ENCODE data around the gene PWWP2B. TPM values are rescaled to one million over a fixed set of nuclear protein-coding genes. Genes with fewer than 3 reads are reported as not detected.

The PWWP2B gene
- total and polyA plus RNA-seq, 2 donors (not counting 3 experiments of a cell fraction or from before 2014, with no cell fraction given): 4.6 to 11.8 TPM

DNA sequence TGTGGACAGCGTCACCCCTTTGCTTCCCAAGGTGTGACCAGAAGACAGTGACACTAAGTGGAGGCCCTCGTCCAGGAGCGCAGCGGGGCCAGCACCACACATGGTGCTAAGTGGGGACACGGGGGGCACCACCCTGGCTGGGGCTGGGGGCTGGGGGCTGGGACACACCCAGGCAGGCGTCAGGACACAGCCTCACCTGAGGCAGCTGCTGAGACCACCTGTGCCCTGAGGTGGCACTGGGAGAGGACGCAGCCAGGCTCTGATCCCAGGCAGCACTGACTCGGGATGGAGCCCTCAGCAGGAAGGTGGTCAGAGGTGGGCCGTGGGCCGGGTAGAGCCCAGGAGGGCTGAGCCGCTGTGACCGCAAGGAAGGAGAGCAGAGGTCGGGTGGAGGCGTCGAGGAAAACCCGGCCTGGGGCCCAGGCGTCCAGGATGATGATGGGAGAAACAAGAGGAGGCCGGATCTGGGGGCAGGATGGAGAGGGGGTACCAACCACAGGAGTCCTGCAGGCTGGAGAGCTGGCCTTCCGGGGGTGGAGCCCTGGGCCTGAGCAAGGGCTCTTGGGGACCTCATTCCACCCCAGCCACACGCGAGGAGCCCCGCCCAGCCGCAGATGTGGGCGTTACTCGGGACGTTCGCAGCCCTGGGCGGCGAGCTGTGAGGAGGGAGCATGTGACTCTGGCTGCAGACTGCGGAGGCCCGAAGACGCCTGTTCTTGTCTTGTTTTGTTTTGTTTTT, 42.5 kb upstream of the PWWP2B start:
- dilution Hi-C loops (cut with MboI; ENCODE audit: extremely low pct_ligation_motif_present, low sequenced_read_pairs): no loop called here
- H3K36me3 ChIP-seq (ENCODE audit: control insufficient read depth in 2 of 2, extremely low read depth in 1 of 2, insufficient read depth in 2 of 2, low read length in 2 of 2): peaks cover 0 to 3% of the 10 kb centered on the region in 2 experiments
- TF ChIP-seq FOS (IDR thresholded peaks at IDR 0.05; ENCODE audit: borderline replicate concordance, insufficient read depth, low read length) (no peak), EZH2 (IDR thresholded peaks at IDR 0.05; ENCODE audit: borderline replicate concordance, low read depth, low read length, severe bottlenecking) (no peak), GATA2 (IDR thresholded peaks at IDR 0.05; ENCODE audit: insufficient read depth, insufficient read length, low read depth, low read length) (no peak), POLR2AphosphoS5 (IDR thresholded peaks at IDR 0.05; ENCODE audit: insufficient read depth, low read depth, low read length) (no peak), MYC (IDR thresholded peaks at IDR 0.05; ENCODE audit: low read depth, low read length) (no peak), JUN (IDR thresholded peaks at IDR 0.05; ENCODE audit: borderline replicate concordance, insufficient read depth, insufficient read length, low read depth) (no peak), POLR2A (IDR thresholded peaks at IDR 0.05; ENCODE audit: low read depth, low read length) (no peak)
- TF ChIP-seq, protein P1, sequence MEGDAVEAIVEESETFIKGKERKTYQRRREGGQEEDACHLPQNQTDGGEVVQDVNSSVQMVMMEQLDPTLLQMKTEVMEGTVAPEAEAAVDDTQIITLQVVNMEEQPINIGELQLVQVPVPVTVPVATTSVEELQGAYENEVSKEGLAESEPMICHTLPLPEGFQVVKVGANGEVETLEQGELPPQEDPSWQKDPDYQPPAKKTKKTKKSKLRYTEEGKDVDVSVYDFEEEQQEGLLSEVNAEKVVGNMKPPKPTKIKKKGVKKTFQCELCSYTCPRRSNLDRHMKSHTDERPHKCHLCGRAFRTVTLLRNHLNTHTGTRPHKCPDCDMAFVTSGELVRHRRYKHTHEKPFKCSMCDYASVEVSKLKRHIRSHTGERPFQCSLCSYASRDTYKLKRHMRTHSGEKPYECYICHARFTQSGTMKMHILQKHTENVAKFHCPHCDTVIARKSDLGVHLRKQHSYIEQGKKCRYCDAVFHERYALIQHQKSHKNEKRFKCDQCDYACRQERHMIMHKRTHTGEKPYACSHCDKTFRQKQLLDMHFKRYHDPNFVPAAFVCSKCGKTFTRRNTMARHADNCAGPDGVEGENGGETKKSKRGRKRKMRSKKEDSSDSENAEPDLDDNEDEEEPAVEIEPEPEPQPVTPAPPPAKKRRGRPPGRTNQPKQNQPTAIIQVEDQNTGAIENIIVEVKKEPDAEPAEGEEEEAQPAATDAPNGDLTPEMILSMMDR (IDR thresholded peaks at IDR 0.05; ENCODE audit: extremely low read depth in 1 of 2, insufficient read depth in 1 of 2, low read depth in 1 of 2, low read length in 2 of 2): no peak
- TF ChIP-seq, protein P2, sequence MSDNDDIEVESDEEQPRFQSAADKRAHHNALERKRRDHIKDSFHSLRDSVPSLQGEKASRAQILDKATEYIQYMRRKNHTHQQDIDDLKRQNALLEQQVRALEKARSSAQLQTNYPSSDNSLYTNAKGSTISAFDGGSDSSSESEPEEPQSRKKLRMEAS (IDR thresholded peaks at IDR 0.05; ENCODE audit: insufficient read depth, insufficient read length): no peak
- H3K27ac ChIP-seq (ENCODE audit: insufficient read depth, low read depth, low read length): no peak overlapping the region
- H3K9me1 ChIP-seq (replicated peaks; ENCODE audit: control insufficient read depth, extremely low read depth, insufficient read depth, low read length): no peaks in the 10 kb centered on the region
- ChIA-PET POLR2A (no interaction called here), CTCF (interaction anchor here (1.8 to 1.9 kb wide), 2 partner anchors 130 to 135 kb away, joined by 4 to 7 read pairs; no protein-coding TSS in a partner anchor)
- no peak for DNase-seq (ENCODE audit: low read depth, low spot score)
- no peaks in the 10 kb centered on the region for H3K79me2 ChIP-seq (ENCODE audit: control insufficient read depth, insufficient read depth, low read length)
- FAIRE-seq: no peak
- no peak overlapping the region for H3K9ac ChIP-seq (replicated peaks; ENCODE audit: extremely low read depth, insufficient read depth, low read length)
- no peaks in the 10 kb centered on the region for H4K20me1 ChIP-seq (replicated peaks; ENCODE audit: control insufficient read depth, extremely low read depth, insufficient read depth, low read length)
- intact Hi-C loops (cut with micrococcal nuclease): no loop called here
- H2AFZ ChIP-seq (ENCODE audit: low read depth, low read length): no peak overlapping the region
- H3K9me3 ChIP-seq (replicated peaks; ENCODE audit: control insufficient read depth, insufficient read depth, low read length): no peaks in the 10 kb centered on the region
- no TSS peak for BruUV-seq (replicated peaks)
- H3K4me3 ChIP-seq (replicated peaks in 1 of 3; ENCODE audit: insufficient read depth in 1 of 3, low read depth in 1 of 3, low read length in 3 of 3): no peak overlapping the region
- no peaks in the 10 kb centered on the region for H3K4me1 ChIP-seq (ENCODE audit: control insufficient read depth, extremely low read depth, insufficient read depth, low read length)
- no peak overlapping the region for H3K4me2 ChIP-seq (ENCODE audit: insufficient read depth, low read length)
- H3K27me3 ChIP-seq (ENCODE audit: control insufficient read depth in 2 of 2, insufficient read depth in 2 of 2, low read length in 2 of 2): no peaks in the 10 kb centered on the region
